ENCODE results near the gene SYNGR3. TPM values are rescaled to one million over a fixed set of nuclear protein-coding genes. Genes with fewer than 3 reads are reported as not detected.

The SYNGR3 gene
- total RNA-seq, 1 experiment from 2014 or later = 4.3 TPM

DNA sequence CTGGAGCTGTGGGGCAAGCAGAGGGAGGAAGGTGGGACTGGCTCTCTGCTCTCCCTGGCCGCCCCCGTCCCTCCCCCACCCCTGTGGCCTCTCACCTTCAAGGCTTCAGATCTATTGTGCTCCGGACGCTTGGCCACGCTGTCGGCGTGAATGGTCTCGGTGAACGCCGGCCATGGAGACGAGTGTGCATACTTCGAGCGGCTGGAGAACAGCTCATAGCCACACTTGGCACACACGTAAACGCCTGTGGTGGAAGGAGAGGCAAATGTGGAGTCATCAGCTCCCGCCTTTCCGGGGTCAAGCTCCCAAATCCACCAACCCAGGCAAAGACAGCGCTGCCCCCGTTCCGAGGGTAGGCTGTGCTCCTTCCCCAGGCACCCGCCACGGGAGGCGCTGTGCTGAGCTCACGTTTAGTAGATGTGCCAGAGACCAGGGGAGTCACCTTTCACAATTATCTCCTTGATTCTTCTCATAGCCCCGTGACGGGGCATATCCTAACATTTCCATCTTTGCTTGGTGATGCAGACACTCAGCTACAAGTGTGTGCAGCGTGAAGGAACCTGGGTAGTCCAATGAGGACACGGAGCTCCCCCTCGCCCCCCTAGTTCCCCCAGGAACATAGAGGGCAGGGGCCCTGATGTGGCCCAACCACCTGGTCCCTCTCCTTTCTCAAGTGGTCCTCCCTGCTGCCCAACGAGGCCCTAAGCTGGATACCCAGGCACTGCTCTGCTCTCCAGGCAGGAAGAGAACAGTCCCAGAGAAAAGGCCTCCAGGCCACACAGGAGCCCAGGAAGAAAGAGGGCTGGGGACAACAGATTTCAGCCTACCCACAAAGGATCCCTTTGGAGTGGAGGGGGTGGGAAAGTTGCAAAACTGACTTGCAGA is 48.4 kb upstream of the SYNGR3 start:
- BruUV-seq (replicated peaks) = TSS peak; percentile 28
- Histone ChIP-seq H3K9me2 (ENCODE audit: insufficient read depth) (no peaks in the 10 kb centered on the region), H3K79me2 (ENCODE audit: low read depth) (peaks cover 18% of the 10 kb centered on the region; the same call in 1 of the 2 replicates), H3K27ac (peak overlapping the region; percentile 61), H3K27me3 (ENCODE audit: insufficient read depth, low read depth) (no peaks in the 10 kb centered on the region), H3F3A (ENCODE audit: insufficient read depth, low read depth) (peaks cover 44% of the 10 kb centered on the region; the same call in 1 of the 2 replicates), H4K20me1 (ENCODE audit: insufficient read depth) (0 out of 2 replicates have a peak, but pooled peaks cover 3% of the 10 kb centered on the region), H3K9me3 (ENCODE audit: insufficient read depth, low read depth) (no peaks in the 10 kb centered on the region), H3K4me1 (replicated peaks; ENCODE audit: insufficient read depth) (peaks cover 21% of the 10 kb centered on the region), H2AFZ (no peak overlapping the region), H3K4me2 (peak overlapping the region; percentile 86), H3K4me3 (peak overlapping the region; percentile 81; the same call in 1 of the 2 replicates), H3K36me3 (ENCODE audit: low read depth) (no peaks in the 10 kb centered on the region)
- ChIA-PET CTCF (interaction anchor here (0.6 kb wide), 1 partner anchor 8 kb away, joined by 3 read pairs; no protein-coding TSS in a partner anchor), POLR2A (ENCODE audit: unreplicated experiment) (interaction anchor here (0.7 kb wide), 1 partner anchor 27 kb away, joined by 4 read pairs; no protein-coding TSS in a partner anchor)
- intact Hi-C loops (cut with micrococcal nuclease; ENCODE audit: unreplicated experiment) = loop anchor here (2.0 to 5.0 kb wide), 2 partner anchors 17 to 159 kb away; partner anchors contain the start of genes NDUFB10, NUBP2 and SPSB3
- DNase-seq = no peak
- TF ChIP-seq, protein P1, sequence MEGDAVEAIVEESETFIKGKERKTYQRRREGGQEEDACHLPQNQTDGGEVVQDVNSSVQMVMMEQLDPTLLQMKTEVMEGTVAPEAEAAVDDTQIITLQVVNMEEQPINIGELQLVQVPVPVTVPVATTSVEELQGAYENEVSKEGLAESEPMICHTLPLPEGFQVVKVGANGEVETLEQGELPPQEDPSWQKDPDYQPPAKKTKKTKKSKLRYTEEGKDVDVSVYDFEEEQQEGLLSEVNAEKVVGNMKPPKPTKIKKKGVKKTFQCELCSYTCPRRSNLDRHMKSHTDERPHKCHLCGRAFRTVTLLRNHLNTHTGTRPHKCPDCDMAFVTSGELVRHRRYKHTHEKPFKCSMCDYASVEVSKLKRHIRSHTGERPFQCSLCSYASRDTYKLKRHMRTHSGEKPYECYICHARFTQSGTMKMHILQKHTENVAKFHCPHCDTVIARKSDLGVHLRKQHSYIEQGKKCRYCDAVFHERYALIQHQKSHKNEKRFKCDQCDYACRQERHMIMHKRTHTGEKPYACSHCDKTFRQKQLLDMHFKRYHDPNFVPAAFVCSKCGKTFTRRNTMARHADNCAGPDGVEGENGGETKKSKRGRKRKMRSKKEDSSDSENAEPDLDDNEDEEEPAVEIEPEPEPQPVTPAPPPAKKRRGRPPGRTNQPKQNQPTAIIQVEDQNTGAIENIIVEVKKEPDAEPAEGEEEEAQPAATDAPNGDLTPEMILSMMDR (conservative IDR thresholded peaks at IDR 0.05) = no peak
- TF ChIP-seq EZH2 (IDR thresholded peaks at IDR 0.05; ENCODE audit: low read depth) = no peak

DNA sequence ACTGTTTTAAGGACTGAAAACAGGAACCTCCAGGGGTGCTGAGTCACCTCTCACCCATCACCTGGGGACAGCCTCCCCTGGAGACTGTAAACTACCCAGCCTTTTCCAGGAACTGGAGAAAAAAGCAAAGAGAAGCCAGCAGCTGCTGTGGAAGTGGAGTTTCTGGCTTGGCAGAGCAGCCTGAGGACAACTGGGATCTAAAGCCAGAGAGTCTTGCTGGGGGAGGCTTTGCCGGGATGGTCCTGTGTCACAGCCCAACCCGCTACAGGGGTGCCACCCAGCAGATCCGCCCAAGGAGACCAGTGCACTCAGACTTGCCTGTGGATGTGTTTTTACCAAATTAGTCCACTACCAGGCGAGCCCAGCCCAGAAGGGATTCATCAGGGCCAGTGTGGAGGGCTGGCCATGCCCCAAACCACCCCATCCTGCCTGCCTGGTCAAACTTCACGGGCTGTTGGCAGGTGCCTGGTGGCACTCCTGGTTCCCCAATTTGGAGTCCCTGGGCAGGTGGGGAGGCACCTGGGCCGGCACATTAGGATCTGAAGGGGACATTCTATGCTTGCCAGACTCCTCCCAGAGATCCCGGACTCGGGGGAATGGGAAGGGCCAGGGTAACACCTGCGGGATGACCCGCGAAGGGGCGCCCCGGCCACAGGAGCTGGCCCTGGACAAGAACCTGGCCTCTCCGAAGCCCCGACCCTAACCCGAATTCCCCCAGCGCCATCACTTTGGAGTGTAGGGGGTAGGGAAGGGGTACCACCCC is 47.5 kb upstream of the SYNGR3 start:
- H3K4me2 ChIP-seq = peak overlapping the region; percentile 86
- ChIA-PET CTCF (no interaction called here), POLR2A (ENCODE audit: unreplicated experiment) (interaction anchor here (0.9 kb wide), 1 partner anchor 770 kb away, joined by 13 read pairs; no protein-coding TSS in a partner anchor)
- H3K27me3 ChIP-seq (ENCODE audit: insufficient read depth, low read depth) = no peaks in the 10 kb centered on the region
- 0 out of 2 replicates have a peak, but pooled peaks cover 3% of the 10 kb centered on the region for H4K20me1 ChIP-seq (ENCODE audit: insufficient read depth)
- H3K79me2 ChIP-seq (ENCODE audit: low read depth) = peaks cover 18% of the 10 kb centered on the region; the same call in 1 of the 2 replicates
- DNase-seq = peak; percentile 63 to 79
- no peaks in the 10 kb centered on the region for H3K9me2 ChIP-seq (ENCODE audit: insufficient read depth)
- H3K9me3 ChIP-seq (ENCODE audit: insufficient read depth, low read depth) = no peaks in the 10 kb centered on the region
- H2AFZ ChIP-seq = peak overlapping the region; percentile 94
- H3K4me1 ChIP-seq (replicated peaks; ENCODE audit: insufficient read depth) = peaks cover 21% of the 10 kb centered on the region
- peak overlapping the region; percentile 61 for H3K27ac ChIP-seq
- no peak for TF ChIP-seq EZH2 (IDR thresholded peaks at IDR 0.05; ENCODE audit: low read depth)
- TF ChIP-seq, protein P1 (conservative IDR thresholded peaks at IDR 0.05) = no peak
- peak overlapping the region; percentile 81 for H3K4me3 ChIP-seq
- H3F3A ChIP-seq (ENCODE audit: insufficient read depth, low read depth) = peaks cover 39% of the 10 kb centered on the region; the same call in 1 of the 2 replicates
- BruUV-seq (replicated peaks) = no TSS peak
- no peaks in the 10 kb centered on the region for H3K36me3 ChIP-seq (ENCODE audit: low read depth)
- intact Hi-C loops (cut with micrococcal nuclease; ENCODE audit: unreplicated experiment) = loop anchor here (2.0 to 5.0 kb wide), 2 partner anchors 17 to 160 kb away; partner anchors contain the start of genes NDUFB10, NUBP2 and SPSB3

All from PC-9 (cell line).